Endothelial cell (in vitro differentiated cells): Measurements from ENCODE around the gene ST7. TPM values are rescaled to one million over a fixed set of nuclear protein-coding genes. Genes with fewer than 3 reads are reported as not detected.

Source experiments
- DNase-seq: peaks from one replicate; pipeline ENCODE4 v3.0.0; 2021; ENCODE audit warnings: low spot score
- H3K27ac Mint-ChIP-seq: one replicate; pipeline ENCODE4 v1.8.0; 2021; ENCODE audit warnings: mixed read lengths, inconsistent platforms; ENCODE audit not compliant: unreplicated experiment
- H3K27me3 Mint-ChIP-seq: one replicate; pipeline ENCODE4 v1.8.0; 2021; ENCODE audit warnings: mild to moderate bottlenecking, moderate library complexity, mixed read lengths, inconsistent platforms; ENCODE audit not compliant: unreplicated experiment
- H3K36me3 Mint-ChIP-seq: one replicate; pipeline ENCODE4 v1.8.0; 2021; ENCODE audit warnings: mild to moderate bottlenecking, low read depth, mixed read lengths, inconsistent platforms; ENCODE audit not compliant: unreplicated experiment
- H3K4me1 Mint-ChIP-seq: one replicate; pipeline ENCODE4 v1.8.0; 2021; ENCODE audit warnings: mild to moderate bottlenecking, mixed read lengths, inconsistent platforms; ENCODE audit not compliant: unreplicated experiment
- H3K4me3 Mint-ChIP-seq: one replicate; pipeline ENCODE4 v1.8.0; 2021; ENCODE audit warnings: mild to moderate bottlenecking, mixed read lengths, inconsistent platforms; ENCODE audit not compliant: unreplicated experiment
- H3K9me3 Mint-ChIP-seq: one replicate; pipeline ENCODE4 v1.8.0; 2021; ENCODE audit warnings: mixed read lengths, inconsistent platforms; ENCODE audit not compliant: unreplicated experiment
- total RNA-seq: library from RNA; stranded (reverse); fragmentation: NEBNext Ultra II Directional; extraction: Animal tissue kit (Norgen Biotek cat#: 25700); gene quantifications from one replicate; pipeline ENCODE4 v1.2.1, GENCODE V29; 2021; ENCODE audit not compliant: unreplicated experiment
- TF ChIP-seq, protein P1 (sequence below): fragments of 200-600 bp; sonication (generic); IDR thresholded peaks from one replicate; pipeline ENCODE4 v1.5.0; 2021; ENCODE audit warnings: antibody characterized with exemption; ENCODE audit not compliant: unreplicated experiment

ST7 gene
- total RNA-seq, 1 donor from 2014 or later = 44.1 TPM

DNA sequence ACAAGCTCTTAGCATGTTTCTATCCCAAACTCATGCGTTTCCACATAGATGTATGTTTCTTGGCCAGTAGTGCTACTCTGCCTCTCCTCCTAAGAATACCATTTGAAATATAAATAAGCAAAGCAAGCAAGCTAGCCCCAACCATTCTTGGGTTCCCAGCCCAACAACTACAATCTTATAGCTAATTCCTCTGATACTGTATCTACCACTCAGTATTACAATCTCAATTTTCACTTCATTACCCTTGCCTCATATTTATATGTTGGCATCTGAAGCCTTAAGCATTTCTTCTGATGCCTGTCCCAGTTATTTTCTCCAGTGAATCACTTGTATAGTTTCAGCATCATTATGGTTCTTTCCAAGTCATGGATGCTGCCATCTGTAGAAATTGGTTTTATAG, 181.1 kb downstream of the ST7 start:
- Mint-ChIP-seq H3K4me3 (no peak overlapping the region), H3K9me3 (no peaks in the 10 kb centered on the region), H3K36me3 (peaks cover 28% of the 10 kb centered on the region), H3K27ac (no peak overlapping the region), H3K27me3 (no peaks in the 10 kb centered on the region), H3K4me1 (peaks cover 36% of the 10 kb centered on the region)
- TF ChIP-seq, protein P1, sequence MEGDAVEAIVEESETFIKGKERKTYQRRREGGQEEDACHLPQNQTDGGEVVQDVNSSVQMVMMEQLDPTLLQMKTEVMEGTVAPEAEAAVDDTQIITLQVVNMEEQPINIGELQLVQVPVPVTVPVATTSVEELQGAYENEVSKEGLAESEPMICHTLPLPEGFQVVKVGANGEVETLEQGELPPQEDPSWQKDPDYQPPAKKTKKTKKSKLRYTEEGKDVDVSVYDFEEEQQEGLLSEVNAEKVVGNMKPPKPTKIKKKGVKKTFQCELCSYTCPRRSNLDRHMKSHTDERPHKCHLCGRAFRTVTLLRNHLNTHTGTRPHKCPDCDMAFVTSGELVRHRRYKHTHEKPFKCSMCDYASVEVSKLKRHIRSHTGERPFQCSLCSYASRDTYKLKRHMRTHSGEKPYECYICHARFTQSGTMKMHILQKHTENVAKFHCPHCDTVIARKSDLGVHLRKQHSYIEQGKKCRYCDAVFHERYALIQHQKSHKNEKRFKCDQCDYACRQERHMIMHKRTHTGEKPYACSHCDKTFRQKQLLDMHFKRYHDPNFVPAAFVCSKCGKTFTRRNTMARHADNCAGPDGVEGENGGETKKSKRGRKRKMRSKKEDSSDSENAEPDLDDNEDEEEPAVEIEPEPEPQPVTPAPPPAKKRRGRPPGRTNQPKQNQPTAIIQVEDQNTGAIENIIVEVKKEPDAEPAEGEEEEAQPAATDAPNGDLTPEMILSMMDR = no peak
- no peak for DNase-seq

DNA sequence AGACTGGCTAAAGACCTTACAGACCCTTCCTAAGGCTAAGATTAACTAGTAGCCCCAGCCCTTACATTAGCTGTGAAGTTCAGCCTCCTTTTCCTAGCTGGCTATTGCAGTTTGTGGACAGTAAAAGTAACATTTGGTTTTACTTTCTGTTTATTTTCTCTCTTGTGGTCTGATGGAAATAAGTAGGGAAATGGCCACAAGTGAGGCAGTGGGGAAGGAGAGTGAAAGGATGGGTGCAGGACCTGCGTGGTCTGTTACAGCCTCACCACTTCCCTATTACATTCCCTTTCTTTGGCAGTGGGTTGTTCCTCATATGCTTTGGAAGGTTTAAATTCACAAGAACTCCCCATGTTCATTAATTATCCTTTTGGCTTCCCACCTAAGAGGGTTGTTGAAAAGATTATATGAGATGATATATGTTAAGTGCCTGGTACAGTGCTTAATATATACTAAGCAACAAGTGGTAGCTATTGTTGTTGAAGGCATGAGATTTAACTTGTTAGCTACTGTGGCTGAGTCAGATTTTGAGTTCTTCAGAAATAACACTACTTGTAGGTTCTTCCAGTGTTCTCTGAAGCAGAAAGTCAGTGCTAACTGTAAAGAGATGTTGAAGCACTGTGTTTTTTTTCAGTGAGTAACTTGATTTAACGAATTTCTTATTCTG, 181.7 kb downstream of the ST7 start:
- Mint-ChIP-seq H3K9me3 (no peaks in the 10 kb centered on the region), H3K27ac (peak overlapping the region; percentile 13), H3K36me3 (peaks cover 28% of the 10 kb centered on the region), H3K27me3 (no peaks in the 10 kb centered on the region), H3K4me3 (no peak overlapping the region), H3K4me1 (peaks cover 39% of the 10 kb centered on the region)
- TF ChIP-seq, protein P1 = no peak
- DNase-seq = no peak

DNA sequence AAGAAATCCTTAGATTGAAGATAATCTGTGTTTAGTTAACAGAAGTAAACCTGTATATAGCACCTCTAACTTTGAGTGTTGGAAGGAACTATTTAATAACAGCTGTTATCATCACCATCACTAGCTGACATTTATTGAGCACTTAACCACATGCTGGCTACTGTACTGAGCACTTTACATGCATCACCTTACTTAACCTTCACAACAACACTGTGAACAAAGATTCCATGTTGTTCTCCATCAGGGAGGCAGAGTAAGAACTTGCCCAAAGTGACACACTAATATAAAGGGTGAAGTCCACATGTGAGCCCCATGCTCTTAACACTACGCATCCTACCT, 182.2 kb downstream of the ST7 start:
- peaks cover 28% of the 10 kb centered on the region for H3K36me3 Mint-ChIP-seq
- no peaks in the 10 kb centered on the region for H3K27me3 Mint-ChIP-seq
- no peak for DNase-seq
- TF ChIP-seq, protein P1 = no peak
- H3K9me3 Mint-ChIP-seq = no peaks in the 10 kb centered on the region
- peaks cover 43% of the 10 kb centered on the region for H3K4me1 Mint-ChIP-seq
- H3K27ac Mint-ChIP-seq = no peak overlapping the region
- H3K4me3 Mint-ChIP-seq = no peak overlapping the region

DNA sequence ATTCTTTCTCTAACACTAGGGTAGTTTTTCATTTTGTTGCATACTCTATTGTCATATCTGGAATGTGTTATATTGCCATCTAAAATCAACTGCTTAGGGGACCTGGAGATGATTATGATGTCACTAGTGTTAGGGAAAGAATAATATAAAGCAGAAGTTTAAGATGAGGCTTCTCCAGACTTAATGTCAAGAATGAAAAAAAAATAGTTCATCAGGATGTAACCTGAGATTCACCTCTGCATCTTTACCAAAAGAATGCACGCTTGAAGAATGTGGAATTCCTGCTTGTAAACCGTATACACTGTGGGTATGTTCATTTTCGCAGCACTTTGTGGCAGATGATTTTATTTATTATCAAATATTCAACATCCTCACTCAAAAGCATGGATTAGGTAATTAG, 184.6 kb downstream of the ST7 start:
- no peak for DNase-seq
- Mint-ChIP-seq H3K27me3 (no peaks in the 10 kb centered on the region), H3K4me3 (no peak overlapping the region), H3K36me3 (peaks cover 31% of the 10 kb centered on the region), H3K9me3 (no peaks in the 10 kb centered on the region), H3K4me1 (peaks cover 55% of the 10 kb centered on the region), H3K27ac (peak overlapping the region; percentile 48)
- TF ChIP-seq, protein P1 = no peak

DNA sequence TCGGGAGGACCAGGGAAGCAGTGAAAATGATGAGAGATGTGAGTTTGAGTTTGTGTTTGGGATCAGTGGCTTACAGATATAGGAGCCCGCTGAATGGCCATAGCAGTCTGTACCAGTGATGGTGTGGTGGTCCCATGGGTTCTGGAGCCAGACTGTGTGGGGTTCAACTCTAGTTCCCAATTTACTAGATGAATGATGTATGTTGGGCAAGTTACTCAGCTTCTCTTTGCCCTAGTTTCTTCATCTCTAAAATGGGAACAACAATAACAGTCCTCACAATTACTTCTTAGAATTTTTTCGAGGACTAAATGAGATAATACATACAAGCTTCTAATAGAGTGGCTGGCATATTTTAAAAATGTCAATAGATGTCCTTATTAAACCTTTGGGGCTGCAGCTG, 185.2 kb downstream of the ST7 start:
- no peaks in the 10 kb centered on the region for H3K9me3 Mint-ChIP-seq
- no peak for DNase-seq
- peak overlapping the region; percentile 38 for H3K27ac Mint-ChIP-seq
- TF ChIP-seq, protein P1 = no peak
- H3K27me3 Mint-ChIP-seq = peaks cover 2% of the 10 kb centered on the region
- peaks cover 32% of the 10 kb centered on the region for H3K36me3 Mint-ChIP-seq
- H3K4me1 Mint-ChIP-seq = peaks cover 62% of the 10 kb centered on the region
- H3K4me3 Mint-ChIP-seq = no peak overlapping the region
